DLD1 (cell line): ENCODE results near the gene HEMK1.

Experiments used
- in situ Hi-C: cut with HindIII; loops from 2 replicates; pipeline ENCODE4 v1.10.0; 2017; ENCODE audit warnings: low sequenced_read_pairs

HEMK1 gene

GRCh38 chr3:50612234-50612882 lies 43.0 kb downstream of the HEMK1 start:
- in situ Hi-C loops: no loop called here

- in situ Hi-C loops: no loop called here
Measured at GRCh38 chr3:50612970-50613846, 43.9 kb downstream of the HEMK1 start.

GRCh38 chr3:50615190-50615589 lies 45.9 kb downstream of the HEMK1 start:
- in situ Hi-C loops: no loop called here

GRCh38 chr3:50616003-50616769 lies 46.9 kb downstream of the HEMK1 start:
- in situ Hi-C loops: no loop called here

GRCh38 chr3:50616770-50617095 lies 47.4 kb downstream of the HEMK1 start:
- in situ Hi-C loops: no loop called here

- in situ Hi-C loops: no loop called here
Measured at GRCh38 chr3:50617096-50617791, 47.9 kb downstream of the HEMK1 start, which contains the start of gene MAPKAPK3. Gene MAPKAPK3 (plus strand): TSS chr3:50617151. CDS start chr3:50617566, 415 bp downstream.

- in situ Hi-C loops: no loop called here
Measured at GRCh38 chr3:50617911-50618481, 48.7 kb downstream of the HEMK1 start.

GRCh38 chr3:50620420-50620819 lies 51.1 kb downstream of the HEMK1 start:
- in situ Hi-C loops: no loop called here

GRCh38 chr3:50620820-50621219 lies 51.5 kb downstream of the HEMK1 start:
- in situ Hi-C loops: no loop called here

- in situ Hi-C loops: no loop called here
Measured at GRCh38 chr3:50622881-50623280, 53.6 kb downstream of the HEMK1 start.

GRCh38 chr3:50623840-50624474 lies 54.6 kb downstream of the HEMK1 start:
- in situ Hi-C loops: no loop called here

- in situ Hi-C loops: no loop called here
Measured at GRCh38 chr3:50624634-50625033, 55.3 kb downstream of the HEMK1 start.

- in situ Hi-C loops: no loop called here
Measured at GRCh38 chr3:50625231-50626182, 56.2 kb downstream of the HEMK1 start.

- in situ Hi-C loops: no loop called here
Measured at GRCh38 chr3:50626401-50626800, 57.1 kb downstream of the HEMK1 start.

GRCh38 chr3:50627407-50628051 lies 58.2 kb downstream of the HEMK1 start:
- in situ Hi-C loops: no loop called here

- in situ Hi-C loops: no loop called here
Measured at GRCh38 chr3:50628601-50629000, 59.3 kb downstream of the HEMK1 start.

GRCh38 chr3:50630394-50630793 lies 61.1 kb downstream of the HEMK1 start:
- in situ Hi-C loops: no loop called here

- in situ Hi-C loops: no loop called here
Measured at GRCh38 chr3:50630877-50631276, 61.6 kb downstream of the HEMK1 start.

GRCh38 chr3:50632450-50632849 lies 63.1 kb downstream of the HEMK1 start:
- in situ Hi-C loops: no loop called here
